GM23248 (cell line): ENCODE results near the gene ANTKMT. TPM values are rescaled to one million over a fixed set of nuclear protein-coding genes. Genes with fewer than 3 reads are reported as not detected.
A peak's percentile ranks its signal among the peaks of the same experiment; 100 is the strongest.

Source experiments
- DNase-seq: peaks from one replicate; pipeline ENCODE4 v3.0.0-alpha.2; 2015
- H2AFZ ChIP-seq: fragments of 200-600 bp; sonication (generic); 2 replicates; pipeline ENCODE4 v1.6.1; 2016; ENCODE audit warnings: antibody characterized with exemption
- H3F3A ChIP-seq: fragments of 200-600 bp; sonication (generic); 2 replicates; pipeline ENCODE4 v1.6.1; 2016; ENCODE audit warnings: mild to moderate bottlenecking, antibody characterized with exemption, mixed run types; ENCODE audit not compliant: insufficient read depth
- H3K27ac ChIP-seq: fragments of 200-600 bp; sonication (generic); 2 replicates; pipeline ENCODE4 v1.5.1; 2016; ENCODE audit warnings: mild to moderate bottlenecking
- H3K27me3 ChIP-seq: fragments of 200-600 bp; sonication (generic); replicated peaks from 2 replicates; pipeline ENCODE4 v1.6.1; 2016; ENCODE audit warnings: mild to moderate bottlenecking; ENCODE audit not compliant: insufficient read depth
- H3K36me3 ChIP-seq: fragments of 200-600 bp; sonication (generic); 2 replicates; pipeline ENCODE4 v1.6.1; 2016; ENCODE audit warnings: low read depth, mild to moderate bottlenecking
- H3K4me1 ChIP-seq: fragments of 200-600 bp; sonication (generic); 2 replicates; pipeline ENCODE4 v1.6.1; 2016; ENCODE audit warnings: mild to moderate bottlenecking; ENCODE audit not compliant: insufficient read depth
- H3K4me2 ChIP-seq: fragments of 200-600 bp; sonication (generic); one replicate; pipeline ENCODE4 v1.6.1; 2016; ENCODE audit warnings: mild to moderate bottlenecking; ENCODE audit not compliant: unreplicated experiment
- H3K4me3 ChIP-seq: fragments of 200-600 bp; sonication (generic); 2 replicates; pipeline ENCODE4 v1.5.1; 2016; ENCODE audit warnings: mild to moderate bottlenecking
- H3K79me2 ChIP-seq: fragments of 200-600 bp; sonication (generic); 2 replicates; pipeline ENCODE4 v1.6.1; 2016; ENCODE audit warnings: mild to moderate bottlenecking; ENCODE audit not compliant: insufficient read depth
- H3K9ac ChIP-seq: fragments of 200-600 bp; sonication (generic); 2 replicates; pipeline ENCODE4 v1.6.1; 2016; ENCODE audit warnings: mild to moderate bottlenecking
- H3K9me2 ChIP-seq: fragments of 200-600 bp; sonication (generic); 2 replicates; pipeline ENCODE4 v1.6.1; 2016; ENCODE audit warnings: mixed run types, mild to moderate bottlenecking, moderate library complexity; ENCODE audit not compliant: insufficient read depth
- H3K9me3 ChIP-seq: fragments of 200-600 bp; sonication (generic); one replicate; pipeline ENCODE4 v1.6.1; 2017; ENCODE audit warnings: low read depth
- H4K20me1 ChIP-seq: fragments of 200-600 bp; sonication (generic); 2 replicates; pipeline ENCODE4 v1.6.0; 2016; ENCODE audit not compliant: insufficient read depth
- EZH2 ChIP-seq: fragments of 200-600 bp; sonication (generic); IDR thresholded peaks from 2 replicates; pipeline ENCODE4 v1.6.1; 2018; ENCODE audit warnings: antibody characterized with exemption, mild to moderate bottlenecking; ENCODE audit not compliant: insufficient read depth, poor library complexity, severe bottlenecking
- EZH2phosphoT487 ChIP-seq: fragments of 200-600 bp; sonication (generic); IDR thresholded peaks from 2 replicates; pipeline ENCODE4 v1.6.1; 2018; ENCODE audit warnings: antibody characterized with exemption, moderate library complexity, mild to moderate bottlenecking, low read depth; ENCODE audit not compliant: insufficient read depth
- WGBS, 2 experiments: methylation state at CpG; one replicate each; pipeline ENCODE4 v1.1.6; 2015 to 2017; ENCODE audit warnings: low lambda C conversion rate in 2 of 2, low coverage in 1 of 2; ENCODE audit errors: missing lambda C conversion rate in 2 of 2; 5-methylcytosine and 5-hydroxymethylcytosine counted together
- in situ Hi-C: fragments of 300-500 bp; cut with MboI; formaldehyde crosslinking; loops from 2 replicates; pipeline ENCODE4 v1.15.0; 2020
- polyA plus RNA-seq: library from polyadenylated mRNA; unstranded; fragments of >200 nt; fragmentation: Nextera tagmentation; extraction: Ambion mirVana; gene quantifications from 2 replicates; pipeline ENCODE4 v1.2.1, GENCODE V29; 2016
- total RNA-seq: library from RNA; depleted of rRNA; stranded (reverse); fragments of >200 nt; shearing (Covaris generic); gene quantifications from 2 replicates; pipeline ENCODE4 v1.2.3, GENCODE V29; 2014

Gene ANTKMT
- total and polyA plus RNA-seq, 2 experiments from 2014 or later = 33.5 to 34.8 TPM

DNA sequence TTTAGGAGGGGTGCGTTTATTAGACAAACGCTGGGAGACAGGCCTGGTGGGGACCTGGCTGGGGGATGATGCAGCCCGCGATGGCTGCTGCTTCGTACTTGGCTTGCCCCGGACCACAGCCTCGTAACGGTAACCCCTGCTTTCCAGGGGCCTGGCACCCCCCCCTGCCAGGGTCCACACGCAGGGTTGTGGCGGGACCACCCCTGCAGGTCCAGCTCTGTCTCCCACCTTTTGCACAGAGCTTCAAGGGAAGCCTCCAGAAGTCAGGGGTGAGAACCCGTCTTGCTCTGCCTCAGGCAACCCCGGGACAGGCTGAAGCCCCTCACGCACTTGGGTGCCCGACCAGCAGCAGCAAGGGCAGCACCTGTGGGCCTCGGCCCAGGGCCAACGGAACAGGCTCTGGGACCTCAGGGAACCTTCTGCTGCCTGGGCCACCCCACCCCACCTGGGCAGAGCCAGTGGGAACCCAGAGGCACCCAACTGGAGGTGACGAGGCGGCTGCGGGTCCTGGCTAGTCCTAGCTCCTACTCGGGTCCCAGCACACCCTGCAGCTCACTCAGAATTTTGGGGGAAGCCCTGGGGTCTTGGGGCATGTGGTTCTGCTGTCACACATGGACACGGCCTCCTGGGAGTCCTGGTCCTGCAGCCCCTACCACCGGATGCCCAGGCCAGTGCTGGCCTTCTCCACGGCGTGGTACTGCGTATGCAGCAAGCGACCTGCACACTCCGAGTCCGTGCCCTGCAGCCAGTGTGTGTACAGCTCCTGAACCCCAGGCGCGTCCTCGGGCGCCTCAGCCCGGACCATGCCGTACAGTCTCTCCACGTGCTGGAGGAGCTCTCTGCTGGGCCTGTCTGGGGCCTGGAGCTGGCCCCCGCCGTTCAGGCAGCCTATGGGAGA, 9.1 kb downstream of the ANTKMT start:
- no peaks in the 10 kb centered on the region for H3K36me3 ChIP-seq
- no peak overlapping the region for H2AFZ ChIP-seq
- H3K9me3 ChIP-seq = no peaks in the 10 kb centered on the region
- no peaks in the 10 kb centered on the region for H3K27me3 ChIP-seq
- H3K79me2 ChIP-seq = no peaks in the 10 kb centered on the region
- no peaks in the 10 kb centered on the region for H3K9me2 ChIP-seq
- in situ Hi-C loops = no loop called here
- no peak overlapping the region for H3K27ac ChIP-seq
- H3K9ac ChIP-seq = no peak overlapping the region
- TF ChIP-seq EZH2phosphoT487 (no peak), EZH2 (no peak)
- 81 to 83% methylated on average over 37 of the region's 37 CpGs for WGBS, 2 experiments
- no peak overlapping the region for H3K4me3 ChIP-seq
- no peaks in the 10 kb centered on the region for H4K20me1 ChIP-seq
- H3K4me1 ChIP-seq = no peaks in the 10 kb centered on the region
- H3K4me2 ChIP-seq = no peak overlapping the region
- H3F3A ChIP-seq = no peaks in the 10 kb centered on the region
- no peak for DNase-seq

- Histone ChIP-seq H3K4me3 (no peak overlapping the region), H3K27me3 (no peaks in the 10 kb centered on the region), H2AFZ (no peak overlapping the region), H3K9me2 (no peaks in the 10 kb centered on the region), H3K9ac (no peak overlapping the region), H3F3A (no peaks in the 10 kb centered on the region), H3K4me1 (no peaks in the 10 kb centered on the region), H3K9me3 (no peaks in the 10 kb centered on the region), H3K27ac (no peak overlapping the region), H3K36me3 (no peaks in the 10 kb centered on the region), H4K20me1 (no peaks in the 10 kb centered on the region), H3K79me2 (no peaks in the 10 kb centered on the region), H3K4me2 (no peak overlapping the region)
- in situ Hi-C loops = no loop called here
- no peak for DNase-seq
- no peak for TF ChIP-seq EZH2
- no peak for TF ChIP-seq EZH2phosphoT487
- 86 to 90% methylated on average over 20 to 22 of the region's 22 CpGs for WGBS, 2 experiments
These were observed 9.9 kb downstream of the ANTKMT start for GRCh38 chr16:730666-731509.

DNA sequence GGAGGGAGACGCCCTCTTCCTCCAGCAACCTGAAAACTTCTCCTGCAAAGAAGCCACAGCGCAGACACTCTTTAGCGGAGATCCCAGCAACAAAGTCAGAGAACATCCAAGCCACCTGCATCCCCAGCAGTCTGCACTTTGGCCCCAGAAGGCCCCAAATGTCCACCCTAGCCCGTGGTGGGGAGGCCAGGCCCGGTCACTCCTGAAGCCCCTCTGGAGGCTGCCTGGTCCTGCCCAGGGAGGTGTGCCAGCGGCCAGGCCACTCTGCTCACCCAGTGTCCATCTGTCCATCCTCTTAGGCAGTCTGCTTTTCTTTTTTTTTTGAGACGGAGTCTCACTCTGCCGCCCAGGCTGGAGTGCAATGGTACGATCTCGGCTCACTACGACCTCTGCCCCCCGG, 11.4 kb downstream of the ANTKMT start:
- H3K4me1 ChIP-seq = no peaks in the 10 kb centered on the region
- H3K9me3 ChIP-seq = no peaks in the 10 kb centered on the region
- no peak overlapping the region for H2AFZ ChIP-seq
- H3K9ac ChIP-seq = no peak overlapping the region
- in situ Hi-C loops = no loop called here
- no peaks in the 10 kb centered on the region for H3K9me2 ChIP-seq
- no peak overlapping the region for H3K4me2 ChIP-seq
- WGBS, 2 experiments = 89 to 90% methylated on average over 12 of the region's 12 CpGs
- no peak overlapping the region for H3K4me3 ChIP-seq
- no peaks in the 10 kb centered on the region for H3F3A ChIP-seq
- H3K27me3 ChIP-seq = no peaks in the 10 kb centered on the region
- no peak for TF ChIP-seq EZH2
- no peak for TF ChIP-seq EZH2phosphoT487
- no peaks in the 10 kb centered on the region for H3K79me2 ChIP-seq
- no peaks in the 10 kb centered on the region for H4K20me1 ChIP-seq
- H3K36me3 ChIP-seq = no peaks in the 10 kb centered on the region
- DNase-seq = no peak
- no peak overlapping the region for H3K27ac ChIP-seq

DNA sequence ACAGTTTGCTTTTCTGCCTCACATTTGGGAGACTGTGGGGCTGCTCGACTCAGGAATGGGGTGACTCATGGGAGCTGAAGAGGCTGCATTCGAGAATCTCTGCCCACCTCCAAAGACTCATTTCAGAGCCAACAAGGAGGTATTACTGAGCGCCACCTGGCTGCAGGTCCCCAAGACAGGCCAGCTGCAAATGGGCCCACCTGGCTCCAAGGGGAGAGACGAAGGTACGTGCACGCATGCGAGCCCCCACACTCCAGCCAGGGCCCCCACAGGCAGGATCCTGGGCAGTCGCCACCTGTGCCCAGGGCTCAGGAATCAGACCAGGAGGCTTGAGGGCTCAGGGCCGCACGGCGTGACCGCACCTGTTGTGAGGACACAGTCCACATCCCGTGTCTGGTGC, 12.0 kb downstream of the ANTKMT start:
- Histone ChIP-seq H3K9me2 (no peaks in the 10 kb centered on the region), H4K20me1 (no peaks in the 10 kb centered on the region), H3K4me2 (no peak overlapping the region), H3K79me2 (no peaks in the 10 kb centered on the region), H3K9me3 (no peaks in the 10 kb centered on the region), H3F3A (no peaks in the 10 kb centered on the region), H3K27ac (no peak overlapping the region), H3K27me3 (no peaks in the 10 kb centered on the region), H3K4me1 (no peaks in the 10 kb centered on the region), H3K9ac (no peak overlapping the region), H3K36me3 (no peaks in the 10 kb centered on the region), H2AFZ (no peak overlapping the region), H3K4me3 (no peak overlapping the region)
- DNase-seq = peak; percentile 49
- TF ChIP-seq EZH2 = no peak
- TF ChIP-seq EZH2phosphoT487 = no peak
- WGBS, 2 experiments = 90 to 94% methylated on average over 13 of the region's 13 CpGs
- in situ Hi-C loops = no loop called here
